Type B pancreatic cell (in vitro differentiated cells): Measurements from ENCODE around the gene ARL5C. TPM values are rescaled to one million over a fixed set of nuclear protein-coding genes. Genes with fewer than 3 reads are reported as not detected.

Experiments
- DNase-seq: peaks from one replicate; pipeline ENCODE4 v3.0.0; 2021; ENCODE audit warnings: mixed read lengths; ENCODE audit not compliant: unreplicated experiment; ENCODE audit errors: extremely low spot score
- H3K27ac Mint-ChIP-seq: 2 replicates; pipeline ENCODE4 v1.8.0; 2021; ENCODE audit warnings: mild to moderate bottlenecking, mixed read lengths
- H3K27me3 Mint-ChIP-seq: 2 replicates; pipeline ENCODE4 v1.8.0; 2021; ENCODE audit warnings: mixed read lengths
- H3K36me3 Mint-ChIP-seq: 2 replicates; pipeline ENCODE4 v1.8.0; 2021; ENCODE audit warnings: mixed read lengths
- H3K4me1 Mint-ChIP-seq: one replicate; pipeline ENCODE4 v1.8.0; 2021; ENCODE audit warnings: mixed read lengths; ENCODE audit not compliant: unreplicated experiment
- H3K4me3 Mint-ChIP-seq: 2 replicates; pipeline ENCODE4 v1.8.0; 2021; ENCODE audit warnings: mild to moderate bottlenecking, mixed read lengths
- H3K9me3 Mint-ChIP-seq: 2 replicates; pipeline ENCODE4 v1.8.0; 2021; ENCODE audit warnings: mixed read lengths
- total RNA-seq: library from RNA; stranded (reverse); gene quantifications from 2 replicates; pipeline ENCODE4 v1.2.1, GENCODE V29; 2021; ENCODE audit warnings: low replicate concordance
- TF ChIP-seq, protein P1 (sequence below): fragments of 200-600 bp; sonication (generic); conservative IDR thresholded peaks from 2 replicates; pipeline ENCODE4 v1.5.0; 2021; ENCODE audit warnings: antibody characterized with exemption, mild to moderate bottlenecking

ARL5C gene
- total RNA-seq, 1 donor from 2014 or later = not detected

DNA sequence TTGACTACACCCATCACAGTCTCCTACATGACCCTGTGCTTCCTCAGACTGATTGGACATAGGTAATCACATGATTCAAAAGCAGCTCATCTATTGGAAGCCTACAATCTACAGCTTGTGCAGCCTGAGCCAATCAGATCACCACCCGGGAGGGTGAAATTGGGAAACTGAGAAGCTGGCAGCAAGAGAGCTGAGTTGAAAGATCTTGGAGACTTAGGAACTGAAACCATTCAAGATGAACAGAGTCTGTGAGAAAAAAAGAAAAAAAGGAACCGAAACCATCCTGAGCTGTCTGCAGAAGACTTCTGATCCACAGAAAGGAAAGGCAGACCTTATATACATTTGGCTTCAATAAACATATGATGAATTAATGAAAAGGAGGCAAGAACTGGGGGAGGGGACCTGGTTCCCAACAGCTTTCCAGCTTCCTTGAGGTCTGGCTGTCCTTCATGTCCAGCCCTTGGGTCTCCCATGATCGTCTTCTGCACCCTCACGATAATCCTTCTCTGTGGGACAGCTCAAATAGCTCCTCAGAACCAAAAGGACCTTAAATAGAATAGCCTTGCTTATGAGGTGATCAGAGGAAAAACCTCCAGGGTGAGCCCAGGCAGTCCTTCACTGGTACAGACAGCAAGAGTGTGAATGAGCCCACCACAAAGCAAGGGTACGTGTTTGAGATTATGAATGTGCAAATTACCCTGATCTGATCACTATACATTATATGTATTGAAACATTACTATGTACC lies 47.1 kb downstream of the ARL5C start:
- H3K36me3 Mint-ChIP-seq = no peaks in the 10 kb centered on the region

DNA sequence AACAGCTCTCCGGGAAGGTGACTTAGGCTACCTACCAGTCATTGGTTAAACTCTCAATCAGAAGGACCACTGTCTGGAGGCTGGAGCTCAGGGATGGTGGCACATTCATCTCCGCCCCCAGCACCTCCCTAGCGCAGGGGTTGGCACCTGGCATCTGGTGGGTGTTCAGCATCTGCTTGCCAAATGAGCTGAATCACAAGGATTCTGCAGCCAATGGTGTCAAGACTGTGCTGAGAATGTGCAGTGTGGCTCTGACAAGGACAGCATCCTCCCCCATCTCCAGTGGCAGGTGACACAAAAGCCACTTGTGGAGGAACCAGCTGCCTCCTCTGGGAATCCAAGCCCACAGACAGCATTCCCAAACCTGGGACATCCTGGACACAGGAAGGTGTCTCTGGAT lies 49.7 kb downstream of the ARL5C start:
- no peaks in the 10 kb centered on the region for H3K9me3 Mint-ChIP-seq
- H3K36me3 Mint-ChIP-seq = no peaks in the 10 kb centered on the region
- H3K27ac Mint-ChIP-seq = no peak overlapping the region

More for the DNA sequence above, 47.1 kb downstream of the ARL5C start:
- Mint-ChIP-seq H3K27me3 (peaks cover 7% of the 10 kb centered on the region), H3K9me3 (no peaks in the 10 kb centered on the region), H3K27ac (no peak overlapping the region), H3K4me1 (no peaks in the 10 kb centered on the region), H3K4me3 (no peak overlapping the region)
- no peak for DNase-seq
- TF ChIP-seq, protein P1, sequence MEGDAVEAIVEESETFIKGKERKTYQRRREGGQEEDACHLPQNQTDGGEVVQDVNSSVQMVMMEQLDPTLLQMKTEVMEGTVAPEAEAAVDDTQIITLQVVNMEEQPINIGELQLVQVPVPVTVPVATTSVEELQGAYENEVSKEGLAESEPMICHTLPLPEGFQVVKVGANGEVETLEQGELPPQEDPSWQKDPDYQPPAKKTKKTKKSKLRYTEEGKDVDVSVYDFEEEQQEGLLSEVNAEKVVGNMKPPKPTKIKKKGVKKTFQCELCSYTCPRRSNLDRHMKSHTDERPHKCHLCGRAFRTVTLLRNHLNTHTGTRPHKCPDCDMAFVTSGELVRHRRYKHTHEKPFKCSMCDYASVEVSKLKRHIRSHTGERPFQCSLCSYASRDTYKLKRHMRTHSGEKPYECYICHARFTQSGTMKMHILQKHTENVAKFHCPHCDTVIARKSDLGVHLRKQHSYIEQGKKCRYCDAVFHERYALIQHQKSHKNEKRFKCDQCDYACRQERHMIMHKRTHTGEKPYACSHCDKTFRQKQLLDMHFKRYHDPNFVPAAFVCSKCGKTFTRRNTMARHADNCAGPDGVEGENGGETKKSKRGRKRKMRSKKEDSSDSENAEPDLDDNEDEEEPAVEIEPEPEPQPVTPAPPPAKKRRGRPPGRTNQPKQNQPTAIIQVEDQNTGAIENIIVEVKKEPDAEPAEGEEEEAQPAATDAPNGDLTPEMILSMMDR = no peak

GRCh38 chr17:39115135-39115534 lies 50.8 kb downstream of the ARL5C start:
- Mint-ChIP-seq H3K27ac (no peak overlapping the region), H3K27me3 (peaks cover 13% of the 10 kb centered on the region), H3K4me3 (no peak overlapping the region), H3K4me1 (peaks cover 3% of the 10 kb centered on the region), H3K36me3 (no peaks in the 10 kb centered on the region), H3K9me3 (no peaks in the 10 kb centered on the region)
- DNase-seq = no peak
- TF ChIP-seq, protein P1 = no peak

More for the DNA sequence above, 49.7 kb downstream of the ARL5C start:
- TF ChIP-seq, protein P1 = no peak
- Mint-ChIP-seq H3K4me3 (no peak overlapping the region), H3K4me1 (no peaks in the 10 kb centered on the region), H3K27me3 (peaks cover 10% of the 10 kb centered on the region)
- no peak for DNase-seq

DNA sequence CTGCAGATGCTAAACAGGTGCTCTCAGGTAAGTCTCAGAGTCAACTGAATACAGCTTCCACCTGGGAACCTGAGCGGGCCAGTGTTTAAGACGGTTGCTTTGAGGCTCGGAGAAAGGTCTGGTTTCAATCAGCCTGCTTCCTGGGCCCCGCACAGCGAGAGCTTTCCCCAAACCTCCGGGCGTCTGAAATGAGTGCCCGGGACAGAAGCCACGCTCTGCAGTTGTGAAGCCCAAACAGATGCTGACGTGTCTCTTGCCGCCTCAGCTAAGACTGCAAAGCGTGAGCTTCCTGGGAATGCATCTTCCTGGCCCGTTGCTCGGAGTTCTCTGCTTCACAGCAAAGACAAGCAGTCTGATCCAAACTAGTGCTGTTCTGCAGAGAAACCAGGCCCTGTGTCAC lies 51.2 kb downstream of the ARL5C start:
- Mint-ChIP-seq H3K27ac (no peak overlapping the region), H3K4me3 (no peak overlapping the region), H3K27me3 (peaks cover 14% of the 10 kb centered on the region), H3K36me3 (no peaks in the 10 kb centered on the region), H3K9me3 (no peaks in the 10 kb centered on the region), H3K4me1 (peaks cover 6% of the 10 kb centered on the region)
- TF ChIP-seq, protein P1 = no peak
- DNase-seq = no peak

- Mint-ChIP-seq H3K36me3 (no peaks in the 10 kb centered on the region), H3K27ac (no peak overlapping the region), H3K9me3 (no peaks in the 10 kb centered on the region), H3K27me3 (peaks cover 14% of the 10 kb centered on the region), H3K4me1 (peaks cover 6% of the 10 kb centered on the region), H3K4me3 (no peak overlapping the region)
- DNase-seq = no peak
- TF ChIP-seq, protein P1 = no peak
Observed at GRCh38 chr17:39113871-39114270, 52.1 kb downstream of the ARL5C start.
